Ectodermal cell (in vitro differentiated cells): Measurements from ENCODE around the gene SOS2.
"Not testable (repeated sequence)": the region's sequence is repeated elsewhere in the genome, so short reads cannot be mapped to it uniquely, and the experiment has no call there.

Experiments used
- H3K27ac ChIP-seq: 2 replicates; pipeline ENCODE4 v1.7.0; 2013; ENCODE audit warnings: mild to moderate bottlenecking, low read depth, low read length; ENCODE audit not compliant: insufficient read depth, poor library complexity, severe bottlenecking
- H3K27me3 ChIP-seq: 2 replicates; pipeline ENCODE4 v1.7.0; 2013; ENCODE audit warnings: mild to moderate bottlenecking, low read length; ENCODE audit not compliant: insufficient read depth, control insufficient read depth, poor library complexity, severe bottlenecking
- H3K36me3 ChIP-seq: one replicate; pipeline ENCODE4 v1.7.0; 2013; ENCODE audit warnings: low read length; ENCODE audit not compliant: control insufficient read depth, insufficient read depth
- H3K4me1 ChIP-seq: one replicate; pipeline ENCODE4 v1.7.0; 2013; ENCODE audit warnings: low read length; ENCODE audit not compliant: control insufficient read depth, insufficient read depth
- H3K4me3 ChIP-seq: 2 replicates; pipeline ENCODE4 v1.7.0; 2013; ENCODE audit warnings: low read depth, low read length, control low read depth; ENCODE audit not compliant: insufficient read depth
- H3K9me3 ChIP-seq: 2 replicates; pipeline ENCODE4 v1.7.0; 2013; ENCODE audit warnings: mild to moderate bottlenecking, low read length, moderate library complexity; ENCODE audit not compliant: control insufficient read depth
- WGBS, 2 experiments: methylation state at CpG; one replicate each; pipeline ENCODE4 v1.1.7; 2013; ENCODE audit warnings: missing lambda C conversion rate in 2 of 2; 5-methylcytosine and 5-hydroxymethylcytosine counted together

The SOS2 gene

DNA sequence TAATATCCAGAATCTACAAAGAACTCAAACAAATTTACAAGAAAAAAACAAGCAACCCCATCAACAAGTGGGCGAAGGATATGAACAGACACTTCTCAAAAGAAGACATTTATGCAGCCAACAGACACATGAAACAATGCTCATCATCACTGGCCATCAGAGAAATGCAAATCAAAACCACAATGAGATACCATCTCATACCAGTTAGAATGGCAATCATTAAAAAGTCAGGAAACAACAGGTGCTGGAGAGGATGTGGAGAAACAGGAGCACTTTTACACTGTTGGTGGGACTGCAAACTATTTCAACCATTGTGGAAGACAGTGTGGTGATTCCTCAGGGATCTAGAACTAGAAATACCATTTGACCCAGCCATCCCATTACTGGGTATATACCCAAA is 152.3 kb downstream of the SOS2 start:
- H3K4me3 ChIP-seq, H3K9me3 ChIP-seq, H3K27ac ChIP-seq, H3K36me3 ChIP-seq, H3K27me3 ChIP-seq, H3K4me1 ChIP-seq: not testable (repeated sequence)
- WGBS, 2 experiments: no CpG with 5 or more reads among the region's 1 CpG

DNA sequence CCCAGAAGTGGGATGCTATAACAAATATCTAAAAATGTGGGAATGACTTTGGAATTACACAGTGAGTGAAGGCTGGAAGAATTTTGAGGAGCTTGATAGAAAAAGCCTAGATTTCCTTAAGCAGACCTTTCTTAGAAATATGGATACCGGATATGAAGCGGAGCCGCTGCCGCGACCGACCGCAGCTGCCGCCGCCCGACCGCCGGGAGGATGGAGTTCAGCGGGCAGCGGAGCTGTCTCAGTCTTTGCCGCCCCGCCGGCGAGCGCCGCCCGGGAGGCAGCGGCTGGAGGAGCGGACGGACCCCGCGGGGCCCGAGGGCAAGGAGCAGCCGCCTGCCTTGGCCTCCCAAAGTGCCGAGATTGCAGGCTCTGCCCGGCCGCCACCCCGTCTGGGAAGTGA is 157.7 kb downstream of the SOS2 start:
- H3K4me3 ChIP-seq, H3K27me3 ChIP-seq, H3K9me3 ChIP-seq, H3K27ac ChIP-seq, H3K36me3 ChIP-seq, H3K4me1 ChIP-seq: not testable (repeated sequence)
- 97 to 98% methylated on average over 19 to 32 of the region's 32 CpGs for WGBS, 2 experiments

DNA sequence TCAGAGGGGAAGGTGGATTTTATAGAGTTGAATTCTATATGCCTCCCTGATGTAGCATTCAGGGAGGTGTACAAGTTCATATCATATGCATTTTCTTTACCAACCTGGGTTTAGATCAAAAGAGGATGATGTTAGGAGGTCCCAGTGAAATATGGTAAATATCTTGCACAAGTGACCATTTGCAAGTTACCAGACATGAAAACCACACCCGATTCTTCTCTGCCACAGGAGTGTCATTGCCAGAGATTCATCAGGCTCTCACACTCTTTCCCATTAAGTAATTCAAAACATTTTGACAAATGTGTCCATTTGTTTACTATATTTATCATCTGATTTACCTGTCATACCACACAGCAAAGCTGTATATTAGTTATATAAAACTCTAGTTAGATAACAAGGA is 159.0 kb downstream of the SOS2 start:
- Histone ChIP-seq H3K9me3 (no peaks in the 10 kb centered on the region), H3K36me3 (no peaks in the 10 kb centered on the region), H3K4me3 (no peak overlapping the region), H3K27ac (no peak overlapping the region), H3K4me1 (no peaks in the 10 kb centered on the region), H3K27me3 (no peaks in the 10 kb centered on the region)
- WGBS, 2 experiments: 95 to 100% methylated on average over 1 of the region's 1 CpG

DNA sequence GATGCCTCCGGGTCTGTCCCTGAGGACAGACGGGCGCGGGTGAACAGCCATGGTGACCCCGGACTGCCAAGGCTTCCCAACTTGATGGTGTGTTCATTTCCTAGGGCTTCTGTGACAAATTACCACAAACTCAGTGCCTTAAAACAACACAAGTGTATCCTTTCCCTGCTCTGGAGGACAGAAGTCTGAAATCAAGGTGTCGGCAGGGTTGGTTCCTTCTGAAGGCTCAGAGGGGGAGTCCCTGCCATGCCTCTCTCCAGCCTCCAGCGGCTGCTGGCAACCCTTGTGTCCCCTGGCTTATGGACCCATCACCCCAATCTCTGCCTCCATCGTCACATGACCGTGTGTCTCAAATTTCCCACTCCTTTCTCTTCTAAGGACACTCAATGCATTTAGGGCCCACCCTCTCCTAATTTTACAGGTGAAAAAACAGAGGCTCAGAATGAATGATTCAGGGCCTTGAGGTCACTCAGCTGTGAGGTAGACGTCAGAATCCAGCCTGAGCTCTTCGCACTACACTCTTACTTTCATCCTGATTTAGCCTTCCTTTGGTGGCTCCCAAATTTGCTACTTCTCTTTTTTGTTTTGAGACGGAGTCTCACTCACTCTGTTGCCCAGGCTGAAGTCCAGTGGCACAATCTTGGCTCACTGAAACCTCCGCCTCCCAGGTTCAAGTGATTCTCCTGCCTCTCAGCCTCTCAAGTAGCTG is 160.4 kb downstream of the SOS2 start:
- no peak overlapping the region for H3K4me3 ChIP-seq
- WGBS, 2 experiments: 84 to 86% methylated on average over 13 of the region's 13 CpGs
- H3K27ac ChIP-seq: no peak overlapping the region

DNA sequence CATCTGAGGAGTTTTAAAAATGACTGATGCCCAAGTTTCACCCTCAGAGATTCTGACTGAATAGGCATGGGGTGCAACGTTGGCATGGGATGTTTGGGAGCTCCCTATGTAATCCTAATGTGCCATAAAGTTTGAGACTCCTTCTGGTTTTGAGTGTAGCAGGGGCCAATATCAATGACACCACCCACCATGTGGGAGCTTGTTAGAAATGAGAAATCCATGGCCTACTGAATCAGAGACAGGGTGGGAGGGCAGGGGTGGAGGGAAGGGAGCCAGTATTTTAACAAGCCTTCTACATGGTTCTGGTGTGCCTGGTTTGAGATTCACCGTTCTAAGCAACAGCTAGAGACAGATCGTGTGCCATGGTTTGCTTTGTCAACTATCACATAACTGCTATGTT is 161.1 kb downstream of the SOS2 start:
- Histone ChIP-seq H3K36me3 (no peaks in the 10 kb centered on the region), H3K9me3 (no peaks in the 10 kb centered on the region), H3K4me1 (no peaks in the 10 kb centered on the region), H3K27me3 (no peaks in the 10 kb centered on the region), H3K4me3 (no peak overlapping the region), H3K27ac (no peak overlapping the region)
- WGBS, 2 experiments: 88 to 96% methylated on average over 3 of the region's 3 CpGs

More for the DNA sequence above, 160.4 kb downstream of the SOS2 start:
- Histone ChIP-seq H3K27me3 (no peaks in the 10 kb centered on the region), H3K36me3 (no peaks in the 10 kb centered on the region), H3K4me1 (no peaks in the 10 kb centered on the region), H3K9me3 (no peaks in the 10 kb centered on the region)

DNA sequence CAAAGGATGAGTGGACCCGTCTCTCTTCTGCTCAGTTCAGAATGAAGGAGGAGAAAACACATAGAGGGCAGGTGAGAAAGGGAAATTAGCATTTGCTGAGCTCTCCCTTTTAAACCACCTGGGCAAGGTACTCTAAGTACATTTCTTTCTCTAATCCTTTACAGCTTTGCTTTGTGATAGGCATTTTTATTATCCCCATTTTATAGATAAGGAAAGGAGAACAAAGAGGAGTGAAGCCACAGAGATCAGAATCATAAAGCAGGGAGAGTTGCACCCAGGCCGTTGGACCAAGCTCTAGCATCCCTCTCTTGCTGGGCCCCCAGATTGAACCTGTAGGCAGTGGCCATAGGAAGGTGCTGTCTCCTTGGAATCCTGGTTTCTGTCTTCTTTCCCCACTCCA is 162.1 kb downstream of the SOS2 start:
- WGBS, 2 experiments: 60 to 71% methylated on average over 2 of the region's 2 CpGs
- Histone ChIP-seq H3K4me3 (no peak overlapping the region), H3K9me3 (no peaks in the 10 kb centered on the region), H3K27me3 (no peaks in the 10 kb centered on the region), H3K36me3 (no peaks in the 10 kb centered on the region), H3K4me1 (no peaks in the 10 kb centered on the region), H3K27ac (no peak overlapping the region)

DNA sequence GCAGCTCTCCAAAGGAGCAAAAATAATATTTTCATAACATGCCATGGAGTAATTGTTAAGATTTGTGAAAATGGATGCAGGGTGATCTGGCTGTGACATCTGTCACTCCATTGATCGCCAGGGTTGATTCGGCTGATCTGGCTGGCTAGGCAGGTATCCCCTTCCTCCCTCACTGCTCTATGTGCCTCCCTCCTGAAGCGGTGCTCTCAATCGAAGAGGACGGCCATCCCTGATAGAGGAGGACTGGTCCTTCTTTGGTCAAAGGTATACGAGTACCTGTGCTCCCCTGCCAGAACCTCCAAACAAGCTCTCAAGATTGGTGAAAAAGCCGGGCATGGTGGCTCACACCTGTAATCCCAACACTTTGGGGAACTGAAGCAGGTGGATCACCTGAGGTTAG is 162.9 kb downstream of the SOS2 start:
- Histone ChIP-seq H3K4me1 (no peaks in the 10 kb centered on the region), H3K27me3 (no peaks in the 10 kb centered on the region), H3K4me3 (no peak overlapping the region), H3K9me3 (no peaks in the 10 kb centered on the region), H3K36me3 (no peaks in the 10 kb centered on the region), H3K27ac (no peak overlapping the region)
- 86 to 94% methylated on average over 7 of the region's 7 CpGs for WGBS, 2 experiments

DNA sequence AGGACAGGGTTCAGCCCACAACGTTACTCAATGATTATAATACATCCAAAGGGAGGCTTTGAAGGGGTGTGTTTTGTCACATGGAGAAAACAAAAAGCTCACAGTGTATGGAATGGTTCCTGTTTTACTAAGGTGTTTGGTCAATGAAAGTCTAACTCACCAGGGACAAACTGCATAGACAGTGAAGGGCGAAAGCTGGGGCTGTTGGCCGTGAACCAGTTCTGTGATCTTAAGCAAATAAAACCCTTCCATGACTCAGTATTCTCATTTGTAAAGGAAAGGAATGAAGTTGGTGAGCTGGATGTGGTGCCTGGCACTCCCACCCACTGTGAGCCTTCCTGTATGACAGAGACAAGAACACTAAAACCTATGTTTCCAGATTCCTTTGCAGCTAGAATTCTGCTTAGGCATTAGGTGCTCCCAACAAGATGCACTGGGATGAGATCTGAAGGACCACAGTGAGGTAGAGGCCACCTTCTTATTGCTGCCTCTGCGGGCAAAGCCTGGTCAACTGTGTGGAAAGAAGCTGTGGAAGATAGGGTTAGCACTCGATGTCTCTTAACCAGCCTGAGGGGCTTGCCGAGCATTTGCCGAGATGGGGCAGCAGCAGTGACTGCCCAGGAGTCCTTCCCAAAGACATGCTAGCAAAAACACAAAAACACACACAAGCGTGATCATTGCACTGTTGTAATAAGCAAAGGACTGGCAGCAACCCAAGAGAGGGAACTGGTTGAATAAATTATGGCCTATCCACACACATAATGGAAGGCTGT is 163.5 kb downstream of the SOS2 start:
- no peak overlapping the region for H3K27ac ChIP-seq
- no peak overlapping the region for H3K4me3 ChIP-seq
- H3K27me3 ChIP-seq: no peaks in the 10 kb centered on the region
- no peaks in the 10 kb centered on the region for H3K9me3 ChIP-seq
- H3K4me1 ChIP-seq: no peaks in the 10 kb centered on the region
- 91 to 97% methylated on average over 7 to 8 of the region's 8 CpGs for WGBS, 2 experiments
- no peaks in the 10 kb centered on the region for H3K36me3 ChIP-seq
